ENCODE measurements around the gene INAFM2.

GRCh38 chr15:40276927-40277326 is 46.6 kb upstream of the INAFM2 start:
- TF ChIP-seq CTCF (IDR thresholded peaks at IDR 0.05; ENCODE audit: poor library complexity, severe bottlenecking) (no peak), EZH2 (IDR thresholded peaks at IDR 0.05; ENCODE audit: borderline replicate concordance, insufficient read depth, low read length, poor library complexity, severe bottlenecking) (no peak), EP300 (conservative IDR thresholded peaks at IDR 0.05; ENCODE audit: poor library complexity, severe bottlenecking) (no peak)
